SW 1271 (cell line): ENCODE measurements around the gene XNDC1N.
"Not testable (repeated sequence)": the region's sequence is repeated elsewhere in the genome, so short reads cannot be mapped to it uniquely, and the experiment has no call there.

Experiments used
- DNase-seq, 2 experiments: peaks; one replicate each; lab custom pipeline; 2025; lab: John Stamatoyannopoulos, UW

The XNDC1N gene

GRCh38 chr11:71931245-71931602 lies 2.8 kb upstream of the XNDC1N start:
- no peak for DNase-seq

GRCh38 chr11:71930556-71931244 lies 2.3 kb upstream of the XNDC1N start:
- no peak for DNase-seq

GRCh38 chr11:71929491-71929890 lies 1.1 kb upstream of the XNDC1N start:
- DNase-seq, result no peak

- peak; percentile 93 to 98 for DNase-seq
Measured at GRCh38 chr11:71928737-71929443, 496 bp upstream of the XNDC1N start, which contains the start of gene RNF121. RNF121 (plus strand) TSS chr11:71929046; CDS start chr11:71929062, 16 bp downstream.

GRCh38 chr11:71917646-71918140 lies 10.7 kb downstream of the XNDC1N start:
- no peak for DNase-seq

GRCh38 chr11:71914617-71915189 lies 13.7 kb downstream of the XNDC1N start:
- DNase-seq, result no peak

GRCh38 chr11:71913756-71914526 lies 14.5 kb downstream of the XNDC1N start:
- no peak for DNase-seq

- not testable (repeated sequence) for DNase-seq
Measured at GRCh38 chr11:71911986-71912340, 16.4 kb downstream of the XNDC1N start.

- DNase-seq, result not testable (repeated sequence)
Measured at GRCh38 chr11:71911321-71911985, 16.9 kb downstream of the XNDC1N start.

GRCh38 chr11:71910775-71911174 lies 17.6 kb downstream of the XNDC1N start:
- DNase-seq, result not testable (repeated sequence)

GRCh38 chr11:71908218-71908617 lies 20.2 kb downstream of the XNDC1N start:
- DNase-seq, result no peak

GRCh38 chr11:71901137-71901536 lies 27.3 kb downstream of the XNDC1N start:
- not testable (repeated sequence) for DNase-seq

- DNase-seq, result no peak
Measured at GRCh38 chr11:71895961-71896360, 32.4 kb downstream of the XNDC1N start.

GRCh38 chr11:71889181-71889872 lies 39.1 kb downstream of the XNDC1N start:
- DNase-seq, result not testable (repeated sequence)

- not testable (repeated sequence) for DNase-seq
Measured at GRCh38 chr11:71888335-71889010, 39.9 kb downstream of the XNDC1N start.

- not testable (repeated sequence) for DNase-seq
Measured at GRCh38 chr11:71885806-71886205, 42.6 kb downstream of the XNDC1N start.
